HepG2 (cell line): ENCODE data around the gene FFAR4. TPM values are rescaled to one million over a fixed set of nuclear protein-coding genes. Genes with fewer than 3 reads are reported as not detected.

Experiments
- ATAC-seq: fragments of 200-7000 bp; cut with Tn5 transposase; 3 replicates; pipeline ENCODE4 v1.9.1; 2020; ENCODE audit warnings: mild to moderate bottlenecking, moderate library complexity
- BruUV-seq: library from RNA; stranded (reverse); fragments of 400-500 nt; replicated peaks from 2 replicates; lab custom pipeline; 2021; lab: Mats Ljungman, UMichigan
- CTCF ChIA-PET: fragments of 300-600 bp; formaldehyde crosslinking; extraction: SDS; loops from one replicate; lab custom pipeline; 2021; ENCODE audit warnings: low total read pairs, inconsistent platforms, low intra/inter-chr PET ratio; lab: Yijun Ruan, JAX
- POLR2A ChIA-PET: fragments of 350-600 bp; sonication (Branson Sonifier 250); formaldehyde crosslinking; loops from one replicate; lab custom pipeline; 2020; ENCODE audit warnings: antibody characterized with exemption, inconsistent platforms; lab: Yijun Ruan, JAX
- DNase-seq: peaks from one replicate; pipeline ENCODE4 v3.0.0-alpha.2; 2015; ENCODE audit warnings: low spot score
- FAIRE-seq: peaks from 3 replicates; lab custom pipeline; 2011; peaks lifted over from hg19 to GRCh38; lab: Jason Lieb, UNC
- H2AFZ ChIP-seq: one replicate; pipeline ENCODE4 v1.6.1; 2011; ENCODE audit warnings: low read length, inconsistent platforms
- H3K27ac ChIP-seq: fragments of 300-600 bp; 3 replicates; pipeline ENCODE4 v1.8.0; 2011; ENCODE audit warnings: mixed run types, mild to moderate bottlenecking, mixed read lengths, low read length, inconsistent platforms; ENCODE audit not compliant: insufficient read depth; ENCODE audit errors: extremely low read length
- H3K27me3 ChIP-seq, 2 experiments: fragments of 200-600 bp in 1 of 2; 2 replicates in 1 of 2; 3 replicates in 1 of 2; pipeline versions ENCODE4 v1.6.0 to v1.8.0; 2011; ENCODE audit warnings: low read length in 2 of 2, mild to moderate bottlenecking in 2 of 2, moderate library complexity in 2 of 2, inconsistent platforms in 1 of 2; ENCODE audit not compliant: insufficient read depth in 2 of 2, control insufficient read depth in 1 of 2
- H3K36me3 ChIP-seq, 2 experiments: fragments of 200-600 bp in 1 of 2; replicated peaks in 1 of 2; 2 replicates in 1 of 2; 3 replicates in 1 of 2; pipeline versions ENCODE4 v1.5.1 to v1.8.0; 2011; ENCODE audit warnings: low read length in 2 of 2, inconsistent platforms in 1 of 2; ENCODE audit not compliant: insufficient read depth in 2 of 2, control insufficient read depth in 1 of 2
- H3K4me1 ChIP-seq: 2 replicates; pipeline ENCODE4 v1.5.1; 2012; ENCODE audit warnings: low read length, inconsistent platforms; ENCODE audit not compliant: insufficient read depth
- H3K4me2 ChIP-seq: 2 replicates; pipeline ENCODE4 v1.6.0; 2011; ENCODE audit warnings: low read depth, low read length, inconsistent platforms
- H3K4me3 ChIP-seq, 3 experiments: fragments of 200-600 bp in 1 of 3; sonication (generic), shearing (Covaris generic) in 1 of 3; replicated peaks in 1 of 3; 2 replicates each; pipeline ENCODE4 v1.5.1; 2011 to 2016; ENCODE audit warnings: low read length in 3 of 3, inconsistent platforms in 2 of 3, low read depth in 2 of 3, mild to moderate bottlenecking in 2 of 3, control low read depth in 1 of 3, mixed read lengths in 1 of 3; ENCODE audit not compliant: insufficient read depth in 1 of 3
- H3K79me2 ChIP-seq: one replicate; pipeline ENCODE4 v1.6.1; 2011; ENCODE audit warnings: low read length, inconsistent platforms; ENCODE audit not compliant: insufficient read depth
- H3K9ac ChIP-seq: 2 replicates; pipeline ENCODE4 v1.6.0; 2011; ENCODE audit warnings: mild to moderate bottlenecking, low read depth, low read length, inconsistent platforms; ENCODE audit not compliant: insufficient read depth
- H3K9me3 ChIP-seq: 2 replicates; pipeline ENCODE4 v1.5.1; 2012; ENCODE audit warnings: mild to moderate bottlenecking, low read length
- H4K20me1 ChIP-seq: 2 replicates; pipeline ENCODE4 v1.6.0; 2011; ENCODE audit warnings: inconsistent platforms, mild to moderate bottlenecking, low read length, moderate library complexity; ENCODE audit not compliant: insufficient read depth
- ARID2 ChIP-seq: sonication (generic); formaldehyde crosslinking; IDR thresholded peaks from 2 replicates; pipeline ENCODE4 v1.8.1; 2022; ENCODE audit warnings: mild to moderate bottlenecking, missing genetic modification reagents, borderline replicate concordance
- ARID3A ChIP-seq: IDR thresholded peaks from 2 replicates; pipeline ENCODE4 v1.6.1; 2012; ENCODE audit warnings: low read depth, low read length, improper control_type of control experiment
- ATF1 ChIP-seq: IDR thresholded peaks from 2 replicates; pipeline ENCODE4 v1.6.1; 2016; ENCODE audit warnings: mild to moderate bottlenecking, control low read depth
- CAMTA2 ChIP-seq: sonication (generic); formaldehyde crosslinking; IDR thresholded peaks from 2 replicates; pipeline ENCODE4 v1.4.0; 2020; ENCODE audit warnings: mild to moderate bottlenecking, missing genetic modification reagents, borderline replicate concordance
- CREM ChIP-seq, 2 experiments: sonication (generic) in 1 of 2; formaldehyde crosslinking in 1 of 2; IDR thresholded peaks; 2 replicates each; pipeline versions ENCODE4 v1.4.0 to v1.6.1; 2016 to 2020; ENCODE audit warnings: antibody characterized with exemption in 1 of 2, mild to moderate bottlenecking in 1 of 2, missing genetic modification reagents in 1 of 2
- FOXA1 ChIP-seq, 2 experiments: fragments of 450-650 bp in 1 of 2; sonication (generic) in 1 of 2; formaldehyde crosslinking in 1 of 2; IDR thresholded peaks; 2 replicates each; pipeline versions ENCODE4 v1.4.0 to v1.6.1; 2016 to 2020; ENCODE audit warnings: missing genetic modification reagents in 1 of 2
- FOXA3 ChIP-seq: IDR thresholded peaks from 2 replicates; pipeline ENCODE4 v1.6.1; 2016; ENCODE audit warnings: missing genetic modification reagents, missing compliant biosample characterization
- GPN1 ChIP-seq: sonication (generic); formaldehyde crosslinking; IDR thresholded peaks from 2 replicates; pipeline ENCODE4 v1.5.1; 2020; ENCODE audit warnings: missing genetic modification reagents, borderline replicate concordance
- HNF1B ChIP-seq: sonication (generic); formaldehyde crosslinking; IDR thresholded peaks from 2 replicates; pipeline ENCODE4 v1.5.1; 2020; ENCODE audit warnings: mild to moderate bottlenecking, moderate library complexity, missing genetic modification reagents
- NCOA2 ChIP-seq: sonication (generic); formaldehyde crosslinking; IDR thresholded peaks from 2 replicates; pipeline ENCODE4 v1.8.0; 2022; ENCODE audit warnings: inconsistent platforms
- POLR2AphosphoS5 ChIP-seq: IDR thresholded peaks from 2 replicates; pipeline ENCODE4 v1.6.1; 2012; ENCODE audit warnings: low read depth, low read length
- SIN3A ChIP-seq: IDR thresholded peaks from 2 replicates; pipeline ENCODE4 v1.6.1; 2011; ENCODE audit warnings: low read depth, mild to moderate bottlenecking, control low read depth, low read length, borderline replicate concordance
- SRY ChIP-seq: sonication (generic); formaldehyde crosslinking; IDR thresholded peaks from 2 replicates; pipeline ENCODE4 v1.8.0; 2022; ENCODE audit warnings: mild to moderate bottlenecking, missing genetic modification reagents
- ZNF124 ChIP-seq: sonication (generic); formaldehyde crosslinking; IDR thresholded peaks from 2 replicates; pipeline ENCODE4 v1.4.0; 2020; ENCODE audit warnings: missing genetic modification reagents
- ZNF331 ChIP-seq: sonication (generic); formaldehyde crosslinking; IDR thresholded peaks from 2 replicates; pipeline ENCODE4 v1.4.0; 2020; ENCODE audit warnings: missing genetic modification reagents
- ZNF33B ChIP-seq: sonication (generic); formaldehyde crosslinking; IDR thresholded peaks from 2 replicates; pipeline ENCODE4 v1.5.1; 2020; ENCODE audit warnings: mild to moderate bottlenecking, missing genetic modification reagents
- WGBS: methylation state at CpG from one replicate; pipeline ENCODE4 v1.1.6; 2017; ENCODE audit warnings: low lambda C conversion rate; 5-methylcytosine and 5-hydroxymethylcytosine counted together
- in situ Hi-C: cut with HindIII; loops from 2 replicates; pipeline ENCODE4 v1.10.0; 2017; ENCODE audit warnings: low pct_unique_long_range_greater_than_20kb; ENCODE audit not compliant: extremely low pct_ligation_motif_present
- intact Hi-C: fragments of 100-400 bp; cut with micrococcal nuclease; formaldehyde crosslinking; loops from one replicate; pipeline ENCODE4 v1.10.0; 2022; ENCODE audit not compliant: unreplicated experiment
- polyA plus RNA-seq, 8 experiments: library from polyadenylated mRNA; depleted of rRNA in 3 of 8; stranded (reverse) in 7 of 8; unstranded in 1 of 8; fragments of >200 nt; fragmentation: Illumina TruSeq in 4 of 8; extraction: Trizol in 4 of 8; gene quantifications; 2 replicates each; pipeline versions ENCODE4 v1.2.1 to v1.2.3, GENCODE V29; 2011 to 2016; ENCODE audit warnings: low read depth in 4 of 8, missing spikeins in 1 of 8, mixed read lengths in 1 of 8; ENCODE audit not compliant: insufficient read depth in 1 of 8
- total RNA-seq, 5 experiments: library from RNA; depleted of rRNA; stranded (reverse); fragments of >200 nt; fragmentation: Illumina TruSeq; extraction: Trizol; gene quantifications; 2 replicates each; pipeline ENCODE4 v1.2.3, GENCODE V29; 2016; ENCODE audit warnings: low read depth in 1 of 5
- TF ChIP-seq, protein P1 (sequence below): sonication (generic); formaldehyde crosslinking; IDR thresholded peaks from 2 replicates; pipeline ENCODE4 v1.5.0; 2020; ENCODE audit warnings: mild to moderate bottlenecking, missing genetic modification reagents

The FFAR4 gene
- total and polyA plus RNA-seq, 2 of the 13 experiments (the other 11 are each of a cell fraction or from before 2014, with no cell fraction given): 0.09 TPM; not detected in 1

DNA sequence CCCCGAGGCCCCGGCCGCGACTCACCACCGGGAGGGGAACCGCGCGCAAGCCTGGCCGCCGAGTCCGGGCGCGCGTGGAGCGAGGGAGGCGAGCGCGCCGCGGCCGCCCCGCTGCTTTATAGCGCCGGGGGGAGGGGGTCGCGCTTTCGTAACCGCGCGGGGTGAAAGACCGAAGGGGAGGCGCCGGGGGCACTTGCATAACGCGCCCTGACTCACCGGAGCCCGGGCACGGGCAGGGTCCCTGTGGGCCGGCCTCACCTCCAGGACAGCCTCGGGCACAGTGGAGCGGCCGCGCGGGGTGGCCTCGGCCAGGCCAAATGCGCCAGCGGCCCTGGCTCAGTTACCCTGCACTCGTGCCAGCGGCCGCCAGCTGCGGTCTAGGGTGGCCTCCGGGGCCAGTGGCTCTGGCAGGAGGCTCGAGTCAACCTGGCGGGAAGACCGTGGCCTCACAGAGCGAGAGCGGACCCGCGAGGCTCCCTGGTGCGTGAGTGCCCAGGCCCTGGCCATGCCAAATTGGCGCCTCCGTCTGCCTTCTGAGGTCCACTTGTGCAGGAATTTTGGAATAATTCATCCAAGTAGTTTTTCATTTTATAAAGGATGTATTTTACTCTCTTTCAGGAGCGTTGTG, 34.8 kb downstream of the FFAR4 start, which contains the start of gene RBP4 (continued):
- TF ChIP-seq CAMTA2 (CRISPR knock-in tag) (no peak), ZNF331 (CRISPR knock-in tag) (peak; percentile 54; the same call in 1 of the 2 replicates), GPN1 (CRISPR knock-in tag) (no peak), ZNF33B (CRISPR knock-in tag) (peak; percentile 53; the same call in 1 of the 2 replicates), SRY (peak; percentile 95), ATF1 (CRISPR knock-in tag) (no peak)

GRCh38 chr10:93601774-93602162, 35.3 kb downstream of the FFAR4 start:
- TSS peak; percentile 86 for BruUV-seq
- WGBS: under 1% methylated on average over 7 of the region's 7 CpGs
- Histone ChIP-seq H3K27ac (peak overlapping the region; percentile 99), H3K4me1 (peaks cover 57% of the 10 kb centered on the region), H3K4me2 (peak overlapping the region; percentile 94), H3K36me3 (peaks cover 0 to 18% of the 10 kb centered on the region in 2 experiments; a peak in 3 of 5 replicates), H3K79me2 (peaks cover 32% of the 10 kb centered on the region), H3K27me3 (no peaks in the 10 kb centered on the region; a peak in 1 of 5 replicates), H2AFZ (peak overlapping the region; percentile 23), H3K4me3 (peak overlapping the region; percentile 67 to 87 (median 84)), H4K20me1 (peaks cover 33% of the 10 kb centered on the region), H3K9me3 (no peaks in the 10 kb centered on the region), H3K9ac (peak overlapping the region; percentile 94)
- CTCF ChIA-PET: no interaction called here
- intact Hi-C loops: loop anchor here (5.0 kb wide), 1 partner anchor 71 kb away; no protein-coding TSS in a partner anchor
- ATAC-seq (peak; percentile 68), FAIRE-seq (no peak), DNase-seq (peak; percentile 77)
- in situ Hi-C loops: no loop called here
- POLR2A ChIA-PET: interaction anchor here (1.1 to 1.4 kb wide), 2 partner anchors 69 to 101 kb away, joined by 3 to 4 read pairs; partner anchors contain the start of gene FRA10AC1
- TF ChIP-seq CREM (IDR thresholded peaks at IDR 0.05) (peak; percentile 33; the same call in 1 of the 2 replicates), CREM (CRISPR knock-in tag; IDR thresholded peaks at IDR 0.05) (no peak), ARID3A (peak; percentile 37; the same call in 1 of the 2 replicates), SIN3A (0 out of 2 replicates have a peak, but pooled peaks have one; percentile 16), HNF1B (CRISPR knock-in tag) (0 out of 2 replicates have a peak, but pooled peaks have one; percentile 6), FOXA3 (peak; percentile 68), POLR2AphosphoS5 (peak; percentile 53), ARID2 (CRISPR knock-in tag) (peak; percentile 60; the same call in 1 of the 2 replicates), NCOA2 (CRISPR knock-in tag) (peak; percentile 67; the same call in 1 of the 2 replicates), ZNF124 (CRISPR knock-in tag) (no peak), FOXA1 (IDR thresholded peaks at IDR 0.05) (no peak), FOXA1 (CRISPR knock-in tag; IDR thresholded peaks at IDR 0.05) (peak; percentile 2; the same call in 1 of the 2 replicates)
- TF ChIP-seq, protein P1, sequence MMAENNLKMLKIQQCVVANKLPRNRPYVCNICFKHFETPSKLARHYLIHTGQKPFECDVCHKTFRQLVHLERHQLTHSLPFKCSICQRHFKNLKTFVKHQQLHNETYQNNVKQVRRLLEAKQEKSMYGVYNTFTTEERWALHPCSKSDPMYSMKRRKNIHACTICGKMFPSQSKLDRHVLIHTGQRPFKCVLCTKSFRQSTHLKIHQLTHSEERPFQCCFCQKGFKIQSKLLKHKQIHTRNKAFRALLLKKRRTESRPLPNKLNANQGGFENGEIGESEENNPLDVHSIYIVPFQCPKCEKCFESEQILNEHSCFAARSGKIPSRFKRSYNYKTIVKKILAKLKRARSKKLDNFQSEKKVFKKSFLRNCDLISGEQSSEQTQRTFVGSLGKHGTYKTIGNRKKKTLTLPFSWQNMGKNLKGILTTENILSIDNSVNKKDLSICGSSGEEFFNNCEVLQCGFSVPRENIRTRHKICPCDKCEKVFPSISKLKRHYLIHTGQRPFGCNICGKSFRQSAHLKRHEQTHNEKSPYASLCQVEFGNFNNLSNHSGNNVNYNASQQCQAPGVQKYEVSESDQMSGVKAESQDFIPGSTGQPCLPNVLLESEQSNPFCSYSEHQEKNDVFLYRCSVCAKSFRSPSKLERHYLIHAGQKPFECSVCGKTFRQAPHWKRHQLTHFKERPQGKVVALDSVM (CRISPR knock-in tag): no peak
